OCI-LY7 (cell line): Measurements from ENCODE around the gene RPUSD3. TPM values are rescaled to one million over a fixed set of nuclear protein-coding genes. Genes with fewer than 3 reads are reported as not detected.
"Not testable (repeated sequence)": the region's sequence is repeated elsewhere in the genome, so short reads cannot be mapped to it uniquely, and the experiment has no call there.

Source experiments
- BruUV-seq: library from RNA; stranded (reverse); fragments of 400-500 nt; replicated peaks from 2 replicates; lab custom pipeline; 2021; lab: Mats Ljungman, UMichigan
- CTCF ChIA-PET: fragments of 300-600 bp; sonication (Branson Sonifier 250); formaldehyde crosslinking; loops from one replicate; lab custom pipeline; 2022; ENCODE audit warnings: antibody characterized with exemption; ENCODE audit not compliant: unreplicated experiment; lab: Charles Lee
- POLR2A ChIA-PET: fragments of 300-600 bp; sonication (Branson Sonifier 250); formaldehyde crosslinking; loops from one replicate; lab custom pipeline; 2022; ENCODE audit warnings: antibody characterized with exemption; lab: Charles Lee
- DNase-seq: peaks from one replicate; pipeline ENCODE4 v3.0.0-alpha.2; 2015; ENCODE audit warnings: low spot score
- H2AFZ ChIP-seq: fragments of 200-600 bp; sonication (generic), shearing (Covaris generic); 2 replicates; pipeline ENCODE4 v1.6.1; 2014; ENCODE audit warnings: mild to moderate bottlenecking, antibody characterized with exemption, low read length, moderate library complexity
- H3K27ac ChIP-seq: fragments of 200-600 bp; sonication (generic); 2 replicates; pipeline ENCODE4 v1.5.1; 2014; ENCODE audit warnings: mixed run types, low read depth, mild to moderate bottlenecking, moderate library complexity, low read length, inconsistent platforms; ENCODE audit not compliant: poor library complexity, severe bottlenecking
- H3K36me3 ChIP-seq: fragments of 200-600 bp; sonication (generic); 2 replicates; pipeline ENCODE4 v1.6.1; 2014; ENCODE audit warnings: mild to moderate bottlenecking, antibody characterized with exemption, low read length, moderate library complexity, mixed read lengths; ENCODE audit not compliant: insufficient read depth
- H3K4me1 ChIP-seq: fragments of 200-600 bp; sonication (generic); 2 replicates; pipeline ENCODE4 v1.5.1; 2014; ENCODE audit warnings: mild to moderate bottlenecking, low read length; ENCODE audit not compliant: insufficient read depth, poor library complexity, severe bottlenecking
- H3K4me2 ChIP-seq: fragments of 200-600 bp; sonication (generic); 2 replicates; pipeline ENCODE4 v1.6.1; 2014; ENCODE audit warnings: mild to moderate bottlenecking, low read length
- H3K4me3 ChIP-seq: fragments of 200-600 bp; sonication (generic); 2 replicates; pipeline ENCODE4 v1.5.1; 2014; ENCODE audit warnings: mild to moderate bottlenecking, low read depth, low read length; ENCODE audit not compliant: poor library complexity, severe bottlenecking
- H3K79me2 ChIP-seq: fragments of 200-600 bp; sonication (generic); 2 replicates; pipeline ENCODE4 v1.6.1; 2016; ENCODE audit warnings: low read depth, mild to moderate bottlenecking, low read length, moderate library complexity, mixed read lengths; ENCODE audit not compliant: insufficient read depth
- H3K9me2 ChIP-seq: fragments of 200-600 bp; sonication (generic); 2 replicates; pipeline ENCODE4 v1.6.1; 2016; ENCODE audit warnings: mild to moderate bottlenecking, low read length, mixed read lengths; ENCODE audit not compliant: insufficient read depth
- H3K9me3 ChIP-seq: fragments of 200-600 bp; sonication (generic); 2 replicates; pipeline ENCODE4 v1.6.1; 2014; ENCODE audit warnings: mild to moderate bottlenecking, mixed run types, low read length, mixed read lengths
- H4K20me1 ChIP-seq: fragments of 200-600 bp; sonication (generic); 2 replicates; pipeline ENCODE4 v1.6.1; 2014; ENCODE audit warnings: mild to moderate bottlenecking, antibody characterized with exemption, low read length, moderate library complexity, mixed read lengths; ENCODE audit not compliant: insufficient read depth
- CTCF ChIP-seq: fragments of 200-600 bp; sonication (generic); conservative IDR thresholded peaks from 2 replicates; pipeline ENCODE4 v1.5.1; 2014; ENCODE audit warnings: mild to moderate bottlenecking, antibody characterized with exemption, low read length, moderate library complexity, mixed read lengths
- EZH2phosphoT487 ChIP-seq: fragments of 200-600 bp; sonication (generic); IDR thresholded peaks from 2 replicates; pipeline ENCODE4 v1.6.1; 2018; ENCODE audit warnings: low read depth, borderline replicate concordance, mild to moderate bottlenecking, mixed run types, antibody characterized with exemption, low read length, moderate library complexity, mixed read lengths
- intact Hi-C: fragments of 100-400 bp; cut with micrococcal nuclease; formaldehyde crosslinking; loops from one replicate; pipeline ENCODE4 v1.10.0; 2022; ENCODE audit not compliant: unreplicated experiment
- total RNA-seq, 2 experiments: library from RNA; depleted of rRNA in 1 of 2; stranded (reverse); fragments of >200 nt in 1 of 2; shearing (Covaris generic) in 1 of 2; gene quantifications; 2 replicates each; pipeline ENCODE4 v1.2.3, GENCODE V29; 2014 to 2022

RPUSD3 gene
- total RNA-seq, 2 experiments from 2014 or later: 44.2 to 59.2 TPM

- Histone ChIP-seq H3K36me3 (no peaks in the 10 kb centered on the region), H3K4me3 (no peak within 1 kb of the TSS), H3K79me2 (no peaks in the 10 kb centered on the region), H3K9me2 (no peaks in the 10 kb centered on the region), H3K27ac (no peak within 1 kb of the TSS), H3K4me1 (no peaks in the 10 kb centered on the region), H2AFZ (0 out of 2 replicates have a peak within 1 kb of the TSS, but pooled peaks have one; percentile 14), H3K4me2 (no peak within 1 kb of the TSS), H4K20me1 (no peaks in the 10 kb centered on the region), H3K9me3 (no peaks in the 10 kb centered on the region)
- no TSS peak for BruUV-seq
- ChIA-PET POLR2A (interaction anchor here (0.6 to 2.8 kb wide), 3 partner anchors 11 to 596 kb away, joined by 3 to 17 read pairs (median 5); partner anchors contain the start of gene JAGN1), CTCF (no interaction called here)
- TF ChIP-seq CTCF: no peak
- TF ChIP-seq EZH2phosphoT487: no peak
- no peak for DNase-seq
- intact Hi-C loops: no loop called here
These were observed 36.2 kb upstream of the RPUSD3 start, which contains the start of gene CIDEC for GRCh38 chr3:9879830-9880549. Gene CIDEC (minus strand): TSS chr3:9880253. CDS start chr3:9878486, 1,767 bp downstream.

GRCh38 chr3:9878700-9879099 is 34.9 kb upstream of the RPUSD3 start:
- intact Hi-C loops: no loop called here
- Histone ChIP-seq H3K4me3 (no peak overlapping the region), H2AFZ (no peak overlapping the region), H3K27ac (no peak overlapping the region), H3K79me2 (no peaks in the 10 kb centered on the region), H3K36me3 (no peaks in the 10 kb centered on the region), H4K20me1 (no peaks in the 10 kb centered on the region), H3K9me2 (no peaks in the 10 kb centered on the region), H3K4me2 (no peak overlapping the region), H3K4me1 (no peaks in the 10 kb centered on the region), H3K9me3 (no peaks in the 10 kb centered on the region)
- POLR2A ChIA-PET: interaction anchor here (0.6 to 2.8 kb wide), 3 partner anchors 12 to 52 kb away, joined by 4 to 17 read pairs (median 4); partner anchors contain the start of gene JAGN1
- TF ChIP-seq CTCF (no peak), EZH2phosphoT487 (no peak)
- BruUV-seq: no TSS peak
- CTCF ChIA-PET: no interaction called here
- no peak for DNase-seq

- Histone ChIP-seq H3K27ac (no peak overlapping the region), H3K79me2 (no peaks in the 10 kb centered on the region), H2AFZ (no peak overlapping the region), H3K9me2 (no peaks in the 10 kb centered on the region), H3K4me1 (no peaks in the 10 kb centered on the region), H3K9me3 (no peaks in the 10 kb centered on the region), H3K4me3 (no peak overlapping the region), H4K20me1 (no peaks in the 10 kb centered on the region), H3K4me2 (no peak overlapping the region), H3K36me3 (no peaks in the 10 kb centered on the region)
- POLR2A ChIA-PET: interaction anchor here (1.2 kb wide), 1 partner anchor 36 kb away, joined by 3 read pairs; no protein-coding TSS in a partner anchor
- no peak for DNase-seq
- intact Hi-C loops: no loop called here
- CTCF ChIA-PET: no interaction called here
- BruUV-seq: no TSS peak
- TF ChIP-seq EZH2phosphoT487: no peak
- 0 out of 2 replicates have a peak, but pooled peaks have one; percentile 26 for TF ChIP-seq CTCF
These were observed 33.2 kb upstream of the RPUSD3 start for GRCh38 chr3:9876991-9877390.

GRCh38 chr3:9876255-9876654 is 32.4 kb upstream of the RPUSD3 start:
- intact Hi-C loops, DNase-seq, H3K4me1 ChIP-seq, H3K4me3 ChIP-seq, H3K27ac ChIP-seq, H3K9me2 ChIP-seq, H3K9me3 ChIP-seq, CTCF ChIA-PET, H3K4me2 ChIP-seq, H3K79me2 ChIP-seq, H2AFZ ChIP-seq, BruUV-seq, H4K20me1 ChIP-seq, H3K36me3 ChIP-seq: not testable (repeated sequence)
- POLR2A ChIA-PET: interaction anchor here (0.7 to 1.2 kb wide), 2 partner anchors 8 to 35 kb away, joined by 3 to 6 read pairs; no protein-coding TSS in a partner anchor
